H9 (cell line): Measurements from ENCODE around the gene GMPPB. TPM values are rescaled to one million over a fixed set of nuclear protein-coding genes. Genes with fewer than 3 reads are reported as not detected.

ENCODE experiments used
- DNase-seq: peaks from one replicate; pipeline ENCODE4 v3.0.0-alpha.2; 2017
- H2AFZ ChIP-seq: one replicate; pipeline ENCODE4 v1.6.1; 2013; ENCODE audit warnings: mild to moderate bottlenecking, low read length, control low read depth, moderate library complexity
- H2AK5ac ChIP-seq: 2 replicates; pipeline ENCODE4 v1.6.1; 2013; ENCODE audit warnings: low read length, control low read depth, mixed read lengths; ENCODE audit not compliant: insufficient read length
- H2BK120ac ChIP-seq: one replicate; pipeline ENCODE4 v1.6.1; 2013; ENCODE audit warnings: low read depth, mild to moderate bottlenecking, low read length, control low read depth, inconsistent platforms; ENCODE audit not compliant: poor library complexity, severe bottlenecking
- H2BK12ac ChIP-seq: 2 replicates; pipeline ENCODE4 v1.6.1; 2013; ENCODE audit warnings: low read length, control low read depth, mixed read lengths, low read depth; ENCODE audit not compliant: insufficient read length
- H2BK15ac ChIP-seq: 2 replicates; pipeline ENCODE4 v1.6.1; 2013; ENCODE audit warnings: low read depth, low read length, control low read depth
- H2BK20ac ChIP-seq: one replicate; pipeline ENCODE4 v1.6.1; 2013; ENCODE audit warnings: low read depth, mild to moderate bottlenecking, low read length, control low read depth, inconsistent platforms; ENCODE audit not compliant: poor library complexity, severe bottlenecking
- H2BK5ac ChIP-seq: 2 replicates; pipeline ENCODE4 v1.6.1; 2013; ENCODE audit warnings: low read length, control low read depth, mixed read lengths; ENCODE audit not compliant: insufficient read length
- H3K14ac ChIP-seq: 2 replicates; pipeline ENCODE4 v1.6.1; 2013; ENCODE audit warnings: low read length, control low read depth; ENCODE audit not compliant: insufficient read depth
- H3K18ac ChIP-seq: 2 replicates; pipeline ENCODE4 v1.6.1; 2013; ENCODE audit warnings: low read depth, mild to moderate bottlenecking, mixed read lengths, low read length, control low read depth; ENCODE audit not compliant: insufficient read length
- H3K23ac ChIP-seq: 2 replicates; pipeline ENCODE4 v1.6.1; 2013; ENCODE audit warnings: low read length, control low read depth, mixed read lengths, low read depth; ENCODE audit not compliant: insufficient read length
- H3K23me2 ChIP-seq: 2 replicates; pipeline ENCODE4 v1.6.1; 2013; ENCODE audit warnings: low read depth, mild to moderate bottlenecking, mixed read lengths, low read length, control low read depth; ENCODE audit not compliant: insufficient read length, poor library complexity, severe bottlenecking
- H3K27ac ChIP-seq: 2 replicates; pipeline ENCODE4 v1.5.1; 2013; ENCODE audit warnings: low read length, control low read depth, mixed read lengths, low read depth; ENCODE audit not compliant: insufficient read length
- H3K27me3 ChIP-seq: 2 replicates; pipeline ENCODE4 v1.6.1; 2013; ENCODE audit warnings: low read length, control low read depth, inconsistent platforms; ENCODE audit not compliant: insufficient read depth
- H3K4ac ChIP-seq: 2 replicates; pipeline ENCODE4 v1.6.1; 2013; ENCODE audit warnings: low read depth, mild to moderate bottlenecking, control low read depth, inconsistent platforms, low read length, moderate library complexity
- H3K4me1 ChIP-seq: 2 replicates; pipeline ENCODE4 v1.6.1; 2013; ENCODE audit warnings: low read length, control low read depth, inconsistent platforms; ENCODE audit not compliant: insufficient read depth
- H3K4me2 ChIP-seq: 2 replicates; pipeline ENCODE4 v1.6.1; 2013; ENCODE audit warnings: low read length, control low read depth, mixed read lengths; ENCODE audit not compliant: insufficient read length, insufficient read depth
- H3K56ac ChIP-seq: 2 replicates; pipeline ENCODE4 v1.6.1; 2013; ENCODE audit warnings: low read depth, mild to moderate bottlenecking, mixed read lengths, low read length, control low read depth; ENCODE audit not compliant: insufficient read length
- H3K79me1 ChIP-seq: 2 replicates; pipeline ENCODE4 v1.6.1; 2013; ENCODE audit warnings: low read depth, mild to moderate bottlenecking, moderate library complexity, low read length, control low read depth, inconsistent platforms; ENCODE audit not compliant: insufficient read depth, poor library complexity, severe bottlenecking
- H3K79me2 ChIP-seq: 2 replicates; pipeline ENCODE4 v1.6.1; 2013; ENCODE audit warnings: low read length, control low read depth, inconsistent platforms; ENCODE audit not compliant: insufficient read depth
- H3K9ac ChIP-seq: 2 replicates; pipeline ENCODE4 v1.6.1; 2013; ENCODE audit warnings: low read length, control low read depth, mixed read lengths; ENCODE audit not compliant: insufficient read length; ENCODE audit errors: extremely low read depth
- H3K9me3 ChIP-seq: one replicate; pipeline ENCODE4 v1.6.1; 2013; ENCODE audit warnings: low read depth, low read length, inconsistent platforms; ENCODE audit not compliant: control insufficient read depth
- H3T11ph ChIP-seq: one replicate; pipeline ENCODE4 v1.6.1; 2013; ENCODE audit warnings: mild to moderate bottlenecking, low read length, control low read depth, inconsistent platforms
- H4K20me1 ChIP-seq: one replicate; pipeline ENCODE4 v1.6.1; 2013; ENCODE audit not compliant: control insufficient read depth, insufficient read length, insufficient read depth
- H4K5ac ChIP-seq: 2 replicates; pipeline ENCODE4 v1.6.1; 2013; ENCODE audit warnings: low read depth, mild to moderate bottlenecking, mixed read lengths, low read length, control low read depth; ENCODE audit not compliant: insufficient read length
- H4K8ac ChIP-seq: replicated peaks from 2 replicates; pipeline ENCODE4 v1.6.1; 2013; ENCODE audit warnings: low read length, control low read depth, mixed read lengths, low read depth; ENCODE audit not compliant: insufficient read length
- H4K91ac ChIP-seq: 2 replicates; pipeline ENCODE4 v1.6.1; 2013; ENCODE audit warnings: low read depth, mild to moderate bottlenecking, moderate library complexity, mixed read lengths, low read length, control low read depth; ENCODE audit not compliant: insufficient read length
- H3K27ac Mint-ChIP-seq, 3 experiments: 2 replicates in 2 of 3; 3 replicates in 1 of 3; pipeline ENCODE4 v1.8.0; 2020 to 2021; ENCODE audit warnings: mixed read lengths in 3 of 3, mild to moderate bottlenecking in 1 of 3, moderate library complexity in 1 of 3
- H3K27me3 Mint-ChIP-seq: 2 replicates; pipeline ENCODE4 v1.8.0; 2021; ENCODE audit warnings: low read depth, mild to moderate bottlenecking, moderate library complexity, mixed read lengths
- H3K36me3 Mint-ChIP-seq, 3 experiments: 2 replicates in 2 of 3; 3 replicates in 1 of 3; pipeline ENCODE4 v1.8.0; 2020 to 2021; ENCODE audit warnings: low read depth in 3 of 3, mixed read lengths in 3 of 3; ENCODE audit not compliant: insufficient read depth in 1 of 3
- H3K4me1 Mint-ChIP-seq, 2 experiments: 2 replicates each; pipeline ENCODE4 v1.8.0; 2020; ENCODE audit warnings: mixed read lengths in 2 of 2
- H3K4me3 Mint-ChIP-seq, 2 experiments: 2 replicates in 1 of 2; 3 replicates in 1 of 2; pipeline ENCODE4 v1.8.0; 2020 to 2021; ENCODE audit warnings: mild to moderate bottlenecking in 2 of 2, mixed read lengths in 2 of 2, moderate library complexity in 1 of 2
- H3K9me3 Mint-ChIP-seq, 2 experiments: 2 replicates in 1 of 2; 3 replicates in 1 of 2; pipeline ENCODE4 v1.8.0; 2020; ENCODE audit warnings: mild to moderate bottlenecking in 2 of 2, mixed read lengths in 2 of 2, moderate library complexity in 1 of 2
- CTCF ChIP-seq: fragments of 200-600 bp; sonication (generic); conservative IDR thresholded peaks from 3 replicates; pipeline ENCODE4 v1.8.0; 2021; ENCODE audit warnings: antibody characterized with exemption, mild to moderate bottlenecking
- WGBS: extraction: QIAGEN DNeasy Blood & Tissue Kit; methylation state at CpG from one replicate; pipeline ENCODE4 v1.1.7; 2013; ENCODE audit warnings: missing lambda C conversion rate, low lambda C conversion rate, mixed read lengths; ENCODE audit not compliant: insufficient read length; ENCODE audit errors: extremely low coverage; 5-methylcytosine and 5-hydroxymethylcytosine counted together
- total RNA-seq: library from RNA; stranded (reverse); gene quantifications from 2 replicates; pipeline ENCODE4 v1.2.1, GENCODE V29; 2021

The GMPPB gene
- total RNA-seq, 1 experiment from 2014 or later = 31.1 TPM

- Histone ChIP-seq H2BK5ac (no peak overlapping the region), H3K4ac (no peak overlapping the region), H3K27me3 (no peaks in the 10 kb centered on the region), H3K79me1 (peaks cover 2% of the 10 kb centered on the region), H3K18ac (no peak overlapping the region), H3K79me2 (no peaks in the 10 kb centered on the region), H3K27ac (no peak overlapping the region), H3T11ph (no peak overlapping the region), H2BK12ac (no peak overlapping the region), H3K23ac (no peak overlapping the region), H3K9ac (no peak overlapping the region), H4K8ac (no peak overlapping the region), H2BK120ac (no peak overlapping the region), H2AK5ac (no peak overlapping the region), H3K4me1 (no peaks in the 10 kb centered on the region), H2AFZ (no peak overlapping the region), H4K5ac (no peak overlapping the region), H3K14ac (no peak overlapping the region), H3K23me2 (peaks cover 15% of the 10 kb centered on the region), H3K4me2 (no peak overlapping the region), H2BK20ac (no peak overlapping the region), H3K56ac (no peak overlapping the region), H2BK15ac (no peak overlapping the region), H4K20me1 (no peaks in the 10 kb centered on the region), H4K91ac (no peak overlapping the region), H3K9me3 (no peaks in the 10 kb centered on the region)
- peaks cover 6 to 53% (median 40%) of the 10 kb centered on the region in 3 experiments; a peak in 6 of 7 replicates for H3K36me3 Mint-ChIP-seq
- WGBS = no CpG with 5 or more reads among the region's 11 CpGs
- H3K4me1 Mint-ChIP-seq = peaks cover 9 to 14% of the 10 kb centered on the region in 2 experiments
- H3K27ac Mint-ChIP-seq = peak overlapping the region in 1 of 3 experiments; percentile 56; a peak in 1 of 7 replicates
- H3K4me3 Mint-ChIP-seq = no peak overlapping the region
- DNase-seq = no peak
- no peaks in the 10 kb centered on the region for H3K9me3 Mint-ChIP-seq
- no peak for TF ChIP-seq CTCF
- H3K27me3 Mint-ChIP-seq = no peaks in the 10 kb centered on the region
Observed at GRCh38 chr3:49725906-49726681, 2.3 kb upstream of the GMPPB start.
